ENCODE measurements around the gene TMEM86A.

Gene TMEM86A

DNA sequence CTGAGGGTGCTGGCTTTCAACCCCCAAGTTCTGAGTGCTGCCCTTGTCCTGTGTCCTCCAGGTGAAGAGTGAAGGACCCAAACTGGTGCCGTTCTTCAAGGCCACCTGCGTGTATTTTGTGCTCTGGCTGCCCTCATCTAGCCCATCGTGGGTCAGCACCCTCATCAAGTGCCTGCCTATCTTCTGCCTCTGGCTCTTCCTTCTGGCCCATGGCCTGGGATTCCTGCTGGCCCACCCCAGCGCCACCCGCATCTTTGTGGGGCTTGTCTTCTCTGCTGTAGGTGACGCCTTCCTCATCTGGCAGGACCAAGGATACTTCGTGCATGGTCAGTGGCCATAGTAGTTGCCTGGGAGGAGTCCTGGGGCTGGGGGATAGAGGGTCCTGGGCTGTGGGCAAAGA, 2.3 kb downstream of the TMEM86A start:
- no peak for DNase-seq

DNA sequence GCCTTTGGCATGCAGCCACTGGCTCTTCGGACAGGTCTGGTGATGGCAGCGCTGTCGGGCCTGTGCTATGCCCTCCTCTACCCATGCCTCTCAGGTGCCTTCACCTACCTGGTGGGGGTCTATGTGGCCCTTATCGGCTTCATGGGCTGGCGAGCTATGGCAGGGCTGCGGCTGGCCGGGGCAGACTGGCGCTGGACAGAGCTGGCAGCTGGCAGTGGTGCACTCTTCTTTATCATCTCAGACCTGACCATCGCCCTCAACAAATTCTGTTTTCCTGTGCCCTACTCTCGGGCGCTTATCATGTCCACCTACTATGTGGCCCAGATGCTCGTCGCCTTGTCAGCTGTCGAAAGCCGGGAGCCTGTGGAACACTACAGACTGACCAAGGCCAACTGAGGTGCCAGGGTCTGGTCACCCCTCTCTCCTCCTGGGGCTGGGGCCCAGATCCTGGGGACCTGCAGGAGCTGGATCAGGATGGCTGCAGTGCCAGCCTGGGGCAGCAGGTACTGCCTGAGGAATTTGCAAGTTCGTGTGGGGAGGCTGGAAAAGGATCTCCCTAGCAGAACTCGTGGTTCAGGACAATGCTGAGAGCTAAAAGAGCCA, 3.1 kb downstream of the TMEM86A start:
- DNase-seq: no peak

DNA sequence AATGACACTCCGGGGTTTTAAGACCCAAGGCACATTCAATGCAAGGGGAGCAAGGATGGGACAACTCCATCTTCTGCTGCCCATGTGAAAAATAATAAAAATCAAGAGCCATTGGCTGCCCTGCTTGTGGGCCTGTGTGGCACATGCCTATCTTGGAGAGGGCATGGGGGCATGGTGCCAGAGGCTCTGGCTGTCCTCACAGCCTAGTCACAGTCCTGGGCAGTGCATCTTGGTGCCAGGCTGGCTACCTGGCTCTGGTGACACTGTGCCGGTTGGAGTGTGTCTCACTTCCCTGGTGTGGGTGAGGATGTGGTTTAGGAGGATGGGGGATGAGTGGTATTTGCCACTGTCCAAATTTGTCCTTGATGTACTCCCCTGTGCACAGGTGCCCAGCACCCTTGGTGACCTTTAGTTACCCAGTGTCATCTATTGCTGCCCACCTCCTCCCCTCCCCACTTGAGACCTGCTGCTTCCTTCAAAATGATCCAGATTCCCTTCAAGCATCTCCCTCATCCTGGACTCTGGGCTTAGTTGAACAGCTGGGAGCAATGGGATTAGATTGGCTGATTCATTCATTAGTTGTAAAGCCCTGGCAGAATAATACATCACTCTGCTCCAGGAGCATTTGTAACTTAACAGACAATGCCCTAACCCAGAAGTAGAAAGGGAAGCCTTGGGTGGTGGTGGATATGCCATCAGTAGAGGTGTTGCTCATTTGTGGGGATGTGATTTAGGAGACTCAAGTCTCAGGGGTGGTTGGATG, 4.6 kb downstream of the TMEM86A start:
- DNase-seq: no peak

GRCh38 chr11:18704045-18704645, 5.6 kb downstream of the TMEM86A start:
- no peak for DNase-seq

DNA sequence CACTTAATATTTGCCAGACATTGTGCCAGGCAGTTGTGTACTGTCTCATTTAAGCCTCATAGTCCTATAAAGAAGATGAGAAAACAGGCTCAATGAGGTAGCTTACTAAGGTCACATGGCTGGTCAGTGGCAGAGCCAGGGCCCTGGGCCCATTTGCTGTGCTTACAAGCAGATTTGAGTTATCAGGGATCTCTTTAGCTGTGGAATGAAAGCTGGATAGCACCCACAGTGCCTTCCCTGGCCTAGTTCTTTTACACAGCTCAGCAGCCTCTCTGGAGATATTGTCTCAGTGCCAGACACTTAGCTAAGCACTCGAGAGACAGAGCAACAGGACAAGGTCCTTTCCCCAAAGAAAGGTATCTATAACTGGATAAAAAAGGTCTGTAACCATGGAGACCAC, 6.1 kb downstream of the TMEM86A start:
- peak; percentile 66 for DNase-seq

DNA sequence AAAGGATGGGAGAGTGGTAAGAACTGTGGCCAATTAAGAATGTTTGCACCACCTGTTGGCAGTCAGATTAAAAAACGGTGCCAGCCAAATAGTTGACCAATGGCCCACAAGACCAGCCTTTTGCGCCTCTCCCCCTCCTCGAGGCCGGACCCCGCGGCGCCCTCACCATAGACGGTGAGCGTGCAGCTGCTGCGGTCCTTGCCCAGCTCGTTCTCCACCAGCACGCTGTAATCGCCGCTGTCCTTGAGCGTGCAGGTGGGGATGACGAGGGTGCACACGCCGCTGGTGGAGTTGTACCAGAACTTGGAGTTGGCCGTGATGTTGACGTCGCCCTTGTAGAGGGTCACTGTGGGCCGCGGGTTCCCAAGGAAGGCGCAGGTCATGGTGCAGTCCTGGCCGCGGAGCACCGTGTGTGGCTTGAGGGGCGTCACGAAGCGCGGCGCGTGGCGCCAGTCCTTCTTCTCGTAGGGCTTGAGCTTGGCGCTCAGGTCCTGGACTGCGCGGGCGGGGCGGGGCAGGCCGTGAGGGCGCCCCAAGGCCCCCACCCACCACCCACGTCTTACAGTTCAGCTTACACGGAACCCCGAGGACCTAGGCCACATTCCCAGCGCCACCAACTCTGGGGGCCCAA, 7.2 kb downstream of the TMEM86A start:
- DNase-seq: peak; percentile 46

DNA sequence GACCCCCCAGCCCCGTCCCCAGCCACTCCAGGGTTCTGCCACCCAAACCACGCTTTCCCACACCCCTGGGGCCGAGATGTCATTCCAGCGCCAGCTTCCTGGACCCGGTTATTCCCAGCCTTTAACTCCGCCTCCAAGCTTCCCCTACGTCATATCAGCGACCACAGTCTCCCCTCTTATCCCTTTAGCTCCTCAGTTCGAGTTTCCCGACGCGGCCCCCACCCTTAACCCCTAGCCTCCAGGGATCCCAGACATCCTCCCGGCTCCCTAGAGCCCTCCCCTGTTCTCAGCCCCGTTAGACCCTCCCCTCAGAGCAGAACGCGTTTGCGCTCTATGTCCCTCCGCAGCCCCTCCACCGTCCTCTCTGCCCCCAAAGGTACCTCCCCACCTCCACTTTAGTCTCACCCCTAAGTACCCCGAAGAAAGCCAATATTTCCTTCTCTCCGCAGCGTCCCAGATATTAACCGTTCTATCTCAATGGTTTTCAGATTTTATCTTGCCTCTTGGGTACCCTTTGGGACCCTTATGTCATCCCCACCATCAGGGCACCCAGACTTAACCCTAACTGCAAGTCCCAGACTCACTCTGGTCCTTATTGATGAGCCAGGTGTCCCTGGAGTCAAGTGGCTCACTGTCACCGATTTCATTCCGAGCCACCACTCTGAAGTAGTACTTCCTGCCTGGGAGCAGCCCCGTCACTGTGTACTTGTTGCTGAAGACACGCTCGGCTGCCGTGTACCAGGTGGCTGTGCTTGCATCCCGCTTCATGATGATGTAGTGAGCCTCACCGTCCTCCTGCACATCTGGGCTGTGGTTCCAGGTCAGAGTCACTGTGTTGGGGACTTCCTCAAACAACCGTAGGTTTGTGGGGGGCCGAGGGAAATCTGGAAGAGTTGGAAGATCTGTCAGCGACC, 8.0 kb downstream of the TMEM86A start:
- peak; percentile 68 for DNase-seq

DNA sequence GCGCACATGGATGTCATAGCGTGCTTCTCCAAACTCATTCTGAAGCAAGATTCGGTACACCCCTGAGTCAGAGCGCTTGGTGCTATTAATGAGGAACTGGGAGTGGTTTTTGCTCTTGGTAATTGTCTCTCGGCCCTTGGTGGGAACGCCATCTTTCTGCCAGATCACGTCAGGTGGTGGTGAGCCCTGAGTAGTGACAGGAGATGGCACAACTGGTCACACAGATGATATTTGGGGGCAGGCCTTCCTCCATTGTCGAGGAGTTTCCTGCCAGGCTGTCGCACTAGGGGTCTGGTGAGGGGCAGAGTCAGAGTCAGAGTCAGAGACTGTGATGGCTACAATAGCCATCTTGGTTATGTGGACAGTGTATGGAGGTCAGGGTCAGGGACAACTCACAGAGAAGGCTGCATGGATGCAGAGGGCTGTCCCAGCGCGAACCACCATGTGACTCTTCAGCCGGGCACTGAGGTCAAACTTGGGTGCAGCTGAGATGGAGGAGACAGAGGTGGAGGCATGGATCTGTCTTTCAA, 9.3 kb downstream of the TMEM86A start:
- no peak for DNase-seq

GRCh38 chr11:18709414-18709813, 10.8 kb downstream of the TMEM86A start:
- no peak for DNase-seq

DNA sequence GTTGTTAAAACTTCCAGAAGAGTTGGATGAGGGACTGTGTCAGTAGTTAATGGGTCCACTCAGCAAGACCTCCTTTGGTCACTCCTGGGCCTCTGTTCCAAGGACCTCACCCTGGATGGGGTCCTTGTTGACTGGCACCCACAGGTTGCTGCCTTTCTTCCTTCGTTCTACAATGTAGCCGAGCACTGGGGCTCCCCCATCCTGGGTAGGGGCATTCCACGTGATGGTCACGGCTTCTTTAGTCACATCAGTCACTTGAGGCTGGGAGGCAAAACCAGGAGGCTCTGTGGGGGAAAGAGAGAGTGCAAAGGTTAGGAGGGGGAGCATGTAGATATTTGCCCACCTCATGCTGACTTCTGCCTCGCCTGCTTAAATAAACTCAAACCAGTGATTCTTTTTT, 12.0 kb downstream of the TMEM86A start:
- DNase-seq: no peak

DNA sequence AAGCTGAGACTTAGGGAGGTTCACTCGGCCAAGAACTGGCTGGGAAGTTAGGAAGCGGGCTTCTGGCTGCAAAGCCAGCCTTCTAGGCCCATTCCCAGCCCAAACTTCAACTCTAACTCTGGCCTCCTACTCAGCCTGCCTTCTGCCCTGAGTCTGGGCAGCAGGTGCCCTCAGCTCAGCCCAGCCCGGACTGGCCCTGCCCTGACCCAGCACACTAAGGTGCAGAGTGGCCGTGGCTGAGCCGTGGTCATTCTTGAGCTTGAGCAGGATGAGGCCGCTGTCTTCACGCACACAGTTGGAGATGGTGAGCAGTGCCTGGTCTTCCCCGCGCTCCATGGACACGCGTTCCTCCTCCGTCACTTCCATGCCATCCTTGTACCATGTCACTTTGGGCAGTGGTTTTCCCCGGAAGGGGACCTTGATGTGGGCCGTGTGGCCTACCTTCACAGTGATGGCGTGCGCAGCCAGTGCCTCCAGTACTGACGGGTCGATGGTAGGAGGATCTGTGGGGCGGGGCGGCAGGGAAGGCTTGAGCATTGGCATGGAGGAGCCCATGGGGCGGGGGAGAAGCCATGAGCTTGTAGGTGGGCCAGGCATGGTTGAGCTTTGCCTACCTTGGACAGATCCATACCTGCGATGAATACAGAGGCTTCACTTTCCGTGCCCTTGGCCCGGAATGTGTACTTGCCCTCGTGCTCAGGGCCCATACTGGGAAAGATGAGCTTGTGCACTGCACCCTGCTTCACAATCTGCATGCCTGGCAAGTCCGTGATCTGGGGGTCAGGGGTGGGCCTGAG, 15.3 kb downstream of the TMEM86A start:
- DNase-seq: no peak

DNA sequence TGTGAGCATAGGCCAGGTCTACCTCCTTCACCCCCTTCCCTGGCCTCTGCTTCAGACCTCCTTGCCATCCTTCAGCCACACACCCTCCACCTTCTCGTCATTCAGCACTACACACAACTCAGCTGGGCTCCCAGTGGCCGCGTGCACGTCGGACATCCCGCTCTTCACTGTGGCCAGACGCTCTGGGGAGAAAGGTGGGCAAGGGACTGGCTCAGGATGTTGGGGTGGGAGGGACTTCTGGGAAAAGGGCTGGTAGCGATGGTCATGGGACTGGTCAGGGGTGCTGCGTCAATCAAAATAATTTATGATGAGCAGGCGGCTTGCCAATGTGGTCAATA, 15.8 kb downstream of the TMEM86A start:
- no peak for DNase-seq

DNA sequence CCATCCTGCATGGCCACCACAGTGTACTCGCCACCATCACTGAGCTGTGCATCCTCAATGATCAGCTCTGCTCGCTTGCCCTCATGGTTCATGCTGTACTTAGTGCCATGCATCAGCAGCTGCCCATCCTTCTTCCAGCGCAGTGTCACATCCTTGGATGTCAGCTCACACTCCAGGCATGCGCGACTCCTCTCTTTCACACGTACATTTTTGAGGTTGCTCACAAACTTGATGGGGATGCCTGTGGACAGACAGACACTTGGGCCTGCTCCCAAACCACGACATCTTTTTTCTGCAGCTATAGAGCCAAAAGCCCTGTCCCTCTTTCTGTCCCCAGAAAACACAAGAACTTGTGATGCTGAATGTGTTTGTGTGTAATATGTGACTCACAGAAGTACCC, 16.9 kb downstream of the TMEM86A start:
- no peak for DNase-seq

DNA sequence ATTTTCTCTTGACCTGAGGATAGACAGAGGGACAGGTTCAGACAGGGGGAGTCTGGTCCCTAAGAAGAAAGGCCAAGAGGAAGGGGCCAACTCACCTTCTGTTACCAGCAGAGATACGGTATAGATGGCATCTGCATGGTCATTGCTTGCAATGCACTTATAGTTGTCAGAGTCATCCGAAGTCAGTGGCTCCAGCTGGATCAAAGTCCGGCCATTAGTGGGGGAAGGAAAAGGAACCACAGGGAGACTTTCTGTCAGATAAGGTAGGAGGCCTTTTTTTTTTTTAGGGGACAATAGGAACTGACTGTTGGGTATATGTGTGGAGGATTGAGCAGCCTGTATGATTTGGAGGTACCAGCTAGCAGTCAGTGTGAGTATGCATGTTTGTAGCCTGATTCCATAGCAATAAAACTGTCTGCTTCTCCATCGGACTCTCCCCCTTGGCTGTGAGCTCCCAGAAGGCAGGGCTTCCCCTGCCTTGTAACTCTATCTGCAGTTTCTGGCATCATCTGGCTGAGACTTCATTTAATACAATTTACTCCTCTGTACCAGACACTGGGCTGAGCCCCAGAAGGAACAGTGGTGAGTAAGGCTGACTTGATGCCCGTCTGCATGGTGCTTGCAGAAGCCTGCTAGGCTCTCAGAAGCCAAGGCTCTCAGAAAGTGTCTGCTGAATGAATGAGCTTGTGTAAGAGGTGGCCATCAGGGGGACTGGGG, 21.7 kb downstream of the TMEM86A start:
- DNase-seq: no peak

GRCh38 chr11:18720808-18721560, 22.4 kb downstream of the TMEM86A start:
- DNase-seq: peak; percentile 40

GRCh38 chr11:18721561-18722292, 23.1 kb downstream of the TMEM86A start:
- peak; percentile 22 for DNase-seq

GRCh38 chr11:18722293-18722637, 23.7 kb downstream of the TMEM86A start:
- no peak for DNase-seq

- no peak for DNase-seq
These were observed 25.4 kb downstream of the TMEM86A start for GRCh38 chr11:18723991-18724390.

DNA sequence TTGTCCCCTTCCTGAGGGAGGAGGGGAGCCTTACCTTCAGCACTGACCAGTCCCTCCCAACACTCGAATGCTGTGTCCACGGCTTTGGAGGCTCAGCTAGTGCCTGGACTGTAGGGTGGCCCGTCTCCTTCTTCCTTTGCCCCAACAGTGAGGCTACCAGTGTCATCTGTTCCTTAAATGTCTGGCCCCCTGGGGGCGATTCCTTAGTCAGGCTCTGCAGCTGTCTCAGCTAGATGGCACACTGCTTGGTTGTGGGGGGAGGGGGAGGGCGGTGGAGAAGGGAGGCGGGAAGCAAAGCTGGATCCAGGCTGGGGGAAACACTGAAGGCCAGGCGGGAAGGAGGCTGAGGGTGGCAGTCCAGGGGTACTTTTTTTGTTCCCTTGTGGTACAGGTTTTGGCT, 27.5 kb downstream of the TMEM86A start, which contains the start of gene IGSF22:
TSS of gene IGSF22 (minus strand) at position 149 of the 400 bp plus-strand sequence. CDS start 1,952 bp downstream, outside the sequence.
- DNase-seq: no peak
